ENCODE measurements around the gene ZBTB20. TPM values are rescaled to one million over a fixed set of nuclear protein-coding genes. Genes with fewer than 3 reads are reported as not detected.

The ZBTB20 gene
- total RNA-seq, 1 donor, result 32.9 TPM

DNA sequence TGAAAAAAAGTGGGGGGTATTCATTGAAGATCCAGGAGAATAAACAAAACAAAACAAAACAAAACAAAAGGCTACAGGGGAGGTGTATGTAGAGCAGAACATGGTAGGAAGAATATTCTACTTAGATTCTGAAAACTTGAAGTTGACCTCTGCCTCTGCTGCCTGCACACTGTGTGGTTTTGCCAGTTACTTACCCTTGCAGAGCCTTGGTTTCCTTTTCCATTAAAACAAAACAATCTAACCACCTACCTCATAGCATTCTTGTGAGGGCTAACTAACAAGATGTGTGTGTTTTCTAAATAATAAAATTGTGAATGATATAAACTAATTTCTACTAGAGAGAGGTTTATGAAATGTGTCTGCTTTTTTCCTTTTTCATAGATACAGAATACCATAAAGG is 430.2 kb downstream of the ZBTB20 start:
- TF ChIP-seq, protein P1, sequence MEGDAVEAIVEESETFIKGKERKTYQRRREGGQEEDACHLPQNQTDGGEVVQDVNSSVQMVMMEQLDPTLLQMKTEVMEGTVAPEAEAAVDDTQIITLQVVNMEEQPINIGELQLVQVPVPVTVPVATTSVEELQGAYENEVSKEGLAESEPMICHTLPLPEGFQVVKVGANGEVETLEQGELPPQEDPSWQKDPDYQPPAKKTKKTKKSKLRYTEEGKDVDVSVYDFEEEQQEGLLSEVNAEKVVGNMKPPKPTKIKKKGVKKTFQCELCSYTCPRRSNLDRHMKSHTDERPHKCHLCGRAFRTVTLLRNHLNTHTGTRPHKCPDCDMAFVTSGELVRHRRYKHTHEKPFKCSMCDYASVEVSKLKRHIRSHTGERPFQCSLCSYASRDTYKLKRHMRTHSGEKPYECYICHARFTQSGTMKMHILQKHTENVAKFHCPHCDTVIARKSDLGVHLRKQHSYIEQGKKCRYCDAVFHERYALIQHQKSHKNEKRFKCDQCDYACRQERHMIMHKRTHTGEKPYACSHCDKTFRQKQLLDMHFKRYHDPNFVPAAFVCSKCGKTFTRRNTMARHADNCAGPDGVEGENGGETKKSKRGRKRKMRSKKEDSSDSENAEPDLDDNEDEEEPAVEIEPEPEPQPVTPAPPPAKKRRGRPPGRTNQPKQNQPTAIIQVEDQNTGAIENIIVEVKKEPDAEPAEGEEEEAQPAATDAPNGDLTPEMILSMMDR (IDR thresholded peaks at IDR 0.05; ENCODE audit: extremely low read depth, low read depth, low read length), result no peak
- Histone ChIP-seq H3K27ac (ENCODE audit: low read depth, low read length) (no peak overlapping the region), H3K79me2 (ENCODE audit: insufficient read depth, low read length) (no peaks in the 10 kb centered on the region), H3K4me3 (ENCODE audit: insufficient read depth, low read length) (no peak overlapping the region), H3K4me2 (ENCODE audit: insufficient read depth, low read length) (no peak overlapping the region), H3K4me1 (ENCODE audit: insufficient read depth, low read length) (no peaks in the 10 kb centered on the region), H3K36me3 (ENCODE audit: insufficient read depth, low read length) (no peaks in the 10 kb centered on the region), H2AFZ (ENCODE audit: low read length) (no peak overlapping the region), H3K27me3 (ENCODE audit: insufficient read depth, low read length) (no peaks in the 10 kb centered on the region), H4K20me1 (ENCODE audit: insufficient read depth, low read length) (no peaks in the 10 kb centered on the region), H3K9me3 (ENCODE audit: low read depth, low read length) (no peaks in the 10 kb centered on the region)
- no peak for DNase-seq (ENCODE audit: insufficient read length, low spot score, missing footprints)

DNA sequence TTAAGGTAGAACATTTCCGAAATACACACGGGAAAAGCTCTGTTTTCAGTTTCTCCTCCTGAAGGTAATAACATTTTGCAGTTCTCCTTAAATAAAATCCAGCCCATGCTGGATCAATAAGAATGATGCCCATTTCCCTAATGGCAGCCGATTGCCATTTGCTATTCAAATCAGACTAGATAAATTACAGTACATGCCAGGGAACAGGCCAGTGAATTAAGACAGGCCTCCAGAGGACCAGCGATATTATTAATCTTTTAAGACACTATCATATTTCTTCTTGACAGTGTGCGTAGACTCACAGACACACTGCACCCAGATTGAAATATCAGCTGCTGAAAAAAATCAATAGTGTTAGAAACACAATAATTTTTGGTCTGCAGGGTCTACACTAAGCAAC is 431.0 kb downstream of the ZBTB20 start:
- Histone ChIP-seq H3K79me2 (ENCODE audit: insufficient read depth, low read length) (no peaks in the 10 kb centered on the region), H3K4me2 (ENCODE audit: insufficient read depth, low read length) (no peak overlapping the region), H3K9me3 (ENCODE audit: low read depth, low read length) (no peaks in the 10 kb centered on the region), H3K27me3 (ENCODE audit: insufficient read depth, low read length) (no peaks in the 10 kb centered on the region), H3K4me1 (ENCODE audit: insufficient read depth, low read length) (no peaks in the 10 kb centered on the region), H3K36me3 (ENCODE audit: insufficient read depth, low read length) (no peaks in the 10 kb centered on the region), H4K20me1 (ENCODE audit: insufficient read depth, low read length) (no peaks in the 10 kb centered on the region), H2AFZ (ENCODE audit: low read length) (no peak overlapping the region), H3K4me3 (ENCODE audit: insufficient read depth, low read length) (no peak overlapping the region), H3K27ac (ENCODE audit: low read depth, low read length) (no peak overlapping the region)
- no peak for DNase-seq (ENCODE audit: insufficient read length, low spot score, missing footprints)
- TF ChIP-seq, protein P1 (IDR thresholded peaks at IDR 0.05; ENCODE audit: extremely low read depth, low read depth, low read length), result no peak

DNA sequence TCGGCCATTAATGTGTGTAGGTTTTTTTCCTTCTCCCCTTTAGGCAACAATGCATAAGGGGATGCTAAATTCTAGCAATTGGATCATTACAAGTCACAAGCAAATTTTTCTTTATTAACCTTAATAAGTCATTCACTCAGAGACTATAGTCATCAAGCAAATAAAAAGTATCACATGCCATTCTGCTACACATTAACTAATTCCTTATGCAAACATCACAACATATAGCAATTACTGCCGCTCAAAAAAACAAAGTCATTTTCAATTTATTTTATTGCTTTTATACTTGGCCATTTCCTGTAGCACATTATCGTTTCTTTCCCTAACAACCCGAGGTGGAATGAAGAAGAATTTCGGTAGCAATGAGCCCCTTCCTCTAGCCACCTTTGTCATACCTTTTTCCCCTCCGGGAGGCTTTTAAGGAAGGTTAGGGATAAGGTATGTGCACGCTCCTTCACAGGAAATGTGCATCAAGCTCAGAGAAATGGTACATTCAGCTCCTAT is 432.1 kb downstream of the ZBTB20 start:
- Histone ChIP-seq H3K4me3 (ENCODE audit: insufficient read depth, low read length) (no peak overlapping the region), H3K27ac (ENCODE audit: low read depth, low read length) (no peak overlapping the region), H4K20me1 (ENCODE audit: insufficient read depth, low read length) (no peaks in the 10 kb centered on the region), H3K4me1 (ENCODE audit: insufficient read depth, low read length) (no peaks in the 10 kb centered on the region), H3K9me3 (ENCODE audit: low read depth, low read length) (no peaks in the 10 kb centered on the region), H3K4me2 (ENCODE audit: insufficient read depth, low read length) (no peak overlapping the region), H3K27me3 (ENCODE audit: insufficient read depth, low read length) (no peaks in the 10 kb centered on the region), H3K79me2 (ENCODE audit: insufficient read depth, low read length) (no peaks in the 10 kb centered on the region), H3K36me3 (ENCODE audit: insufficient read depth, low read length) (no peaks in the 10 kb centered on the region), H2AFZ (ENCODE audit: low read length) (no peak overlapping the region)
- TF ChIP-seq, protein P1 (IDR thresholded peaks at IDR 0.05; ENCODE audit: extremely low read depth, low read depth, low read length), result no peak
- no peak for DNase-seq (ENCODE audit: insufficient read length, low spot score, missing footprints)

DNA sequence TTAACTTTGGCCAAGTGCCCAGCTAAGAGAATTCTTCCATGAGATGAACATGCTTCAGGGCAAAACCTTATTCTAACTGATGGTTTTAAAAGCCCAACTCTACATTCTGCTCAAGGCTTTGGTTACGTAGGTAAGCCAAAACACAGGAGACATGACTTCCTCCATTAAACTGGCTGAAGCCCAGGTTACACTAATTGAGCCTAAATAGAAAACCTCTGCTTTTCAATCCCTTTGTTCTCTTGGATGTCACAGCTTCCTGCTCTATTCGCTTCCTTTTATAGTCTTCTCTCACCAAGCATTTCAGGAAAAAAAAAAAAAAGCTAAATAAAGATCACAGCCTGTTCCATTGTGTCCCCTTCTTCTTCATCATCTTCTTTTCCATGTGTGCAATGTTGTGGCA is 432.9 kb downstream of the ZBTB20 start:
- H2AFZ ChIP-seq (ENCODE audit: low read length), result no peak overlapping the region
- peaks cover 3% of the 10 kb centered on the region for H3K4me1 ChIP-seq (ENCODE audit: insufficient read depth, low read length)
- H3K4me2 ChIP-seq (ENCODE audit: insufficient read depth, low read length), result no peak overlapping the region
- H3K9me3 ChIP-seq (ENCODE audit: low read depth, low read length), result no peaks in the 10 kb centered on the region
- no peak overlapping the region for H3K4me3 ChIP-seq (ENCODE audit: insufficient read depth, low read length)
- TF ChIP-seq, protein P1 (IDR thresholded peaks at IDR 0.05; ENCODE audit: extremely low read depth, low read depth, low read length), result no peak
- H3K27me3 ChIP-seq (ENCODE audit: insufficient read depth, low read length), result no peaks in the 10 kb centered on the region
- H4K20me1 ChIP-seq (ENCODE audit: insufficient read depth, low read length), result no peaks in the 10 kb centered on the region
- H3K79me2 ChIP-seq (ENCODE audit: insufficient read depth, low read length), result no peaks in the 10 kb centered on the region
- no peak for DNase-seq (ENCODE audit: insufficient read length, low spot score, missing footprints)
- H3K27ac ChIP-seq (ENCODE audit: low read depth, low read length), result no peak overlapping the region
- no peaks in the 10 kb centered on the region for H3K36me3 ChIP-seq (ENCODE audit: insufficient read depth, low read length)
